Gastrocnemius medialis (tissue), 4 donors: Measurements from ENCODE around the gene CSPG4. TPM values are rescaled to one million over a fixed set of nuclear protein-coding genes. Genes with fewer than 3 reads are reported as not detected.
"Not testable (repeated sequence)": the region's sequence is repeated elsewhere in the genome, so short reads cannot be mapped to it uniquely, and the experiment has no call there.

Experiments used
- ATAC-seq, 2 donors: fragments of 150-250 bp; one replicate each; pipeline ENCODE4 v1.9.1; 2016
- DNase-seq, 2 donors: peaks; one replicate each; pipeline ENCODE4 v3.0.0-alpha.2; 2019
- H3K27ac ChIP-seq, 4 donors: fragments of 200-600 bp; sonication (generic); 1 replicate in 1 of 4; 2 replicates in 3 of 4; pipeline ENCODE4 v1.5.1; 2016 to 2018; ENCODE audit warnings: mild to moderate bottlenecking in 2 of 4, moderate library complexity in 1 of 4
- H3K27me3 ChIP-seq, 3 donors: fragments of 200-600 bp; sonication (generic) in 2 of 3; 1 replicate in 1 of 3; 2 replicates in 2 of 3; pipeline versions ENCODE4 v1.5.1 to v1.6.0; 2016 to 2019; ENCODE audit warnings: mild to moderate bottlenecking in 1 of 3, moderate library complexity in 1 of 3
- H3K36me3 ChIP-seq, 2 donors: fragments of 200-600 bp; sonication (generic) in 1 of 2; one replicate each; pipeline ENCODE4 v1.5.1; 2017 to 2018
- H3K4me1 ChIP-seq, 2 donors: fragments of 200-600 bp; sonication (generic) in 1 of 2; one replicate each; pipeline ENCODE4 v1.5.1; 2016 to 2017; ENCODE audit warnings: mild to moderate bottlenecking in 2 of 2
- H3K4me3 ChIP-seq, 4 donors: fragments of 200-600 bp; sonication (generic) in 3 of 4; 1 replicate in 1 of 4; 2 replicates in 3 of 4; pipeline ENCODE4 v1.5.1; 2016 to 2019; ENCODE audit warnings: mild to moderate bottlenecking in 2 of 4
- H3K9me3 ChIP-seq, 3 donors: fragments of 200-600 bp; sonication (generic) in 2 of 3; 1 replicate in 1 of 3; 2 replicates in 2 of 3; pipeline ENCODE4 v1.5.1; 2016 to 2019
- CTCF ChIP-seq, 5 experiments: fragments of 450-650 bp in 3 of 5; fragments of 200-600 bp in 2 of 5; sonication (generic) in 2 of 5; IDR thresholded peaks in 4 of 5; conservative IDR thresholded peaks in 1 of 5; 1 replicate in 4 of 5; 2 replicates in 1 of 5; pipeline ENCODE4 v1.5.1; 2016 to 2019; ENCODE audit warnings: antibody characterized with exemption in 5 of 5, mild to moderate bottlenecking in 3 of 5, moderate library complexity in 3 of 5
- POLR2A ChIP-seq, 2 donors: fragments of 450-650 bp; IDR thresholded peaks; one replicate each; pipeline ENCODE4 v1.6.1; 2017; ENCODE audit warnings: antibody characterized with exemption in 2 of 2, mild to moderate bottlenecking in 2 of 2, moderate library complexity in 2 of 2
- in situ Hi-C, 4 donors: fragments of 200-750 bp; cut with MboI; loops; one replicate each; pipeline versions ENCODE4 v1.15.0 to v1.8.0; 2017; ENCODE audit warnings: low sequenced_read_pairs in 4 of 4
- intact Hi-C: fragments of 100-400 bp; cut with DNase I; formaldehyde crosslinking; loops from one replicate; pipeline ENCODE4 v1.15.1; 2023; ENCODE audit warnings: low total_unique reads
- total RNA-seq, 4 donors: library from RNA; depleted of rRNA; stranded (reverse); fragments of >200 nt; gene quantifications; one replicate each; pipeline versions ENCODE4 v1.1.0 to v1.2.3, GENCODE V29; 2016

Gene CSPG4
- total RNA-seq, 4 donors from 2014 or later = 38.2 to 145 (median 88.5) TPM

GRCh38 chr15:75680007-75680789, 32.5 kb downstream of the CSPG4 start:
- peaks cover 0 to 54% of the 10 kb centered on the region in 2 donors for H3K36me3 ChIP-seq
- no peak for DNase-seq
- H3K27ac ChIP-seq = no peak overlapping the region
- intact Hi-C loops (loop anchor here (5.0 kb wide), 1 partner anchor 173 kb away; no protein-coding TSS in a partner anchor), in situ Hi-C loops (loop anchor here in 2 of 4 donors (10.0 kb wide), 1 partner anchor 55 kb away; no protein-coding TSS in a partner anchor)
- H3K4me1 ChIP-seq = peaks cover 10% of the 10 kb centered on the region in 2 donors
- H3K9me3 ChIP-seq = no peaks in the 10 kb centered on the region
- no peak overlapping the region for H3K4me3 ChIP-seq
- TF ChIP-seq CTCF (IDR thresholded peaks at IDR 0.05 in 4 of 5, conservative IDR thresholded peaks at IDR 0.05 in 1 of 5) (no peak), POLR2A (IDR thresholded peaks at IDR 0.05) (no peak)
- no peaks in the 10 kb centered on the region for H3K27me3 ChIP-seq
- ATAC-seq = no peak

GRCh38 chr15:75678324-75678690, 34.3 kb downstream of the CSPG4 start:
- ATAC-seq, intact Hi-C loops: not testable (repeated sequence)

GRCh38 chr15:75677465-75678323, 35.0 kb downstream of the CSPG4 start:
- no peaks in the 10 kb centered on the region for H3K9me3 ChIP-seq
- TF ChIP-seq CTCF (IDR thresholded peaks at IDR 0.05 in 4 of 5, conservative IDR thresholded peaks at IDR 0.05 in 1 of 5) (no peak), POLR2A (IDR thresholded peaks at IDR 0.05) (no peak)
- H3K27ac ChIP-seq = no peak overlapping the region
- no peaks in the 10 kb centered on the region for H3K27me3 ChIP-seq
- intact Hi-C loops (no loop called here), in situ Hi-C loops (loop anchor here in 1 of 4 donors (5.0 kb wide), 1 partner anchor 40 kb away; no protein-coding TSS in a partner anchor)
- H3K4me3 ChIP-seq = no peak overlapping the region
- DNase-seq (no peak), ATAC-seq (no peak)
- peaks cover 0 to 33% of the 10 kb centered on the region in 2 donors for H3K36me3 ChIP-seq
- H3K4me1 ChIP-seq = peaks cover 34 to 35% of the 10 kb centered on the region in 2 donors

More at GRCh38 chr15:75678324-75678690, 34.3 kb downstream of the CSPG4 start:
- H3K4me1 ChIP-seq = peaks cover 28 to 29% of the 10 kb centered on the region in 2 donors
- not testable (repeated sequence) for H3K27ac ChIP-seq, H3K27me3 ChIP-seq, DNase-seq, H3K4me3 ChIP-seq, H3K9me3 ChIP-seq
- H3K36me3 ChIP-seq = peaks cover 0 to 37% of the 10 kb centered on the region in 2 donors
- in situ Hi-C loops = loop anchor here in 1 of 4 donors (5.0 kb wide), 1 partner anchor 41 kb away; no protein-coding TSS in a partner anchor

DNA sequence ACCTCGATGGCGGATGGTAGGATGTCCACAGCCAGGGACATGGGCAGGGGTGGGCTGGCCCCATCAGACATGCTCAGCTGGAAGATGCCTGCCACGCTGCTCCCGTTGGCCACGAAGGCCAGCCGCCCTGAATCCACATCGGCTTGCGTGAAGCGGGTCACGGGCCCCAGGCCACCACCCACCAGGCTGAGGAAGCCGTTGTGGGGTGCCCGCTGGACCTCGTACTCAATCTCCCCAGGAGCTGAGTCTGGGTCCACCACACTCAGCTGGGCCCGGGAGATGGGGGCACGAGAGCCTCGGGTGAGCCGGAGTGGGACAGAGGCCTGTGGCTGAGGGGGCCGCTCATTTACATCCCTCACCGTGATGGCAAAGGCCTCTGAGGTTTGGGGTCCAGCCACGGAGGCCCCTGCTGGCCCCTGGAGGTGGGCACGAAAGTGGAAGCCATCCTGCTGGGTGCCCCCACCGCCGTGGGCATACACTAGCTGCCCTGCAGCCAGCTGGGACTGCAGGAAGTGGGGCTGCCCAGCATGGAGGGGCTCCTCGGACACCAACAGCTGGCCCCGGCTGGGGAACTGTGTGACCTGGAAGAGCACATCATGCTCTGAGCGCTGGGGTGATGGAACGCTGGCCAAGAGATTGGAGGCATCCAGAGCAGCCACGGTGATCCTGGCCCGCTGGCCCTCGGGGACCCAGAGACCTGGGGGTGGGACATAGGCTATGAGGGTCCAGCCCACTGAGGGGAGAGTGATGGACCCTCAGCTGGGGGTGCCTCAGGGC, 35.8 kb downstream of the CSPG4 start:
- H3K4me3 ChIP-seq = no peak overlapping the region
- intact Hi-C loops = no loop called here
- H3K9me3 ChIP-seq = no peaks in the 10 kb centered on the region
- in situ Hi-C loops = loop anchor here in 1 of 4 donors (5.0 kb wide), 1 partner anchor 40 kb away; no protein-coding TSS in a partner anchor
- DNase-seq = no peak
- H3K27me3 ChIP-seq = no peaks in the 10 kb centered on the region
- TF ChIP-seq POLR2A (IDR thresholded peaks at IDR 0.05) = no peak
- TF ChIP-seq CTCF (IDR thresholded peaks at IDR 0.05 in 4 of 5, conservative IDR thresholded peaks at IDR 0.05 in 1 of 5) = no peak
- peaks cover 35 to 42% of the 10 kb centered on the region in 2 donors for H3K4me1 ChIP-seq
- peaks cover 0 to 25% of the 10 kb centered on the region in 2 donors for H3K36me3 ChIP-seq
- no peak for ATAC-seq
- H3K27ac ChIP-seq = no peak overlapping the region
